ENCODE data around the gene AOPEP. TPM values are rescaled to one million over a fixed set of nuclear protein-coding genes. Genes with fewer than 3 reads are reported as not detected.

AOPEP gene
- total RNA-seq, 1 donor from 2014 or later: 305 TPM

DNA sequence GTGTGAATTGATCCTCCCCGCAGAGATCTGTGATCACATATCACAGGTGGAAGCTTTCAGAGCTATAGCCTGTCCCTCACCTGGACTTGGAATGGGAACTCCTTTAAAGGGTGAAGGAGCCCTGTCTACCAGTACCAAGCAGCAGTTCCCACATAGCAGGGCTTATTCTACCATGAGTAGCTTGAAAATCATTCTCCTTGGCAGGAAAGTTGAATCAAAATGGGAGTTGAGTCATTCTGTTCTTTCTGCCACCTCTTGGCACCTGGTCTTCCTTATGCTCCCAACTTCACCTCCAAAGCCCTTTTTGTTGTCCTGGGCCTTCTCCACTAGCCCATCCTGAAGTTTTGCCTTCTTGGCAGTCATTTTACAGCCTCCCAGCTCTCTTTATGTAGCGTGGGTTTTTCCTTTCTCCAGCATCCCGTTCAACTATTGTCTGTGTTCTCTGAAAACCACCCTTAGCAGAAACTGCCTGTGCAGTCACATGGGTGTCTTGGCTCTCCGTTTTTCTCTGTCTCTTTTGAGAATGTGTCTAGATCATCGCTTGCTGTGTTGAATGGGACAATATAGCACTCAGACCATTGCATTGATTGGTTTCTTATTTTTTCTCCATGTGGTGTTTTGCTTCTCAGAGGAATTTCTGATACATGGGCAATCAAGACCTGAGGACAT lies 222.2 kb downstream of the AOPEP start:
- Histone ChIP-seq H3K27ac (no peak overlapping the region), H3K4me1 (peaks cover 66% of the 10 kb centered on the region), H3K27me3 (no peaks in the 10 kb centered on the region), H3K9me3 (no peaks in the 10 kb centered on the region), H3K4me3 (no peak overlapping the region), H3K36me3 (no peaks in the 10 kb centered on the region)
- TF ChIP-seq POLR2A (IDR thresholded peaks at IDR 0.05): no peak
- TF ChIP-seq, protein P1, sequence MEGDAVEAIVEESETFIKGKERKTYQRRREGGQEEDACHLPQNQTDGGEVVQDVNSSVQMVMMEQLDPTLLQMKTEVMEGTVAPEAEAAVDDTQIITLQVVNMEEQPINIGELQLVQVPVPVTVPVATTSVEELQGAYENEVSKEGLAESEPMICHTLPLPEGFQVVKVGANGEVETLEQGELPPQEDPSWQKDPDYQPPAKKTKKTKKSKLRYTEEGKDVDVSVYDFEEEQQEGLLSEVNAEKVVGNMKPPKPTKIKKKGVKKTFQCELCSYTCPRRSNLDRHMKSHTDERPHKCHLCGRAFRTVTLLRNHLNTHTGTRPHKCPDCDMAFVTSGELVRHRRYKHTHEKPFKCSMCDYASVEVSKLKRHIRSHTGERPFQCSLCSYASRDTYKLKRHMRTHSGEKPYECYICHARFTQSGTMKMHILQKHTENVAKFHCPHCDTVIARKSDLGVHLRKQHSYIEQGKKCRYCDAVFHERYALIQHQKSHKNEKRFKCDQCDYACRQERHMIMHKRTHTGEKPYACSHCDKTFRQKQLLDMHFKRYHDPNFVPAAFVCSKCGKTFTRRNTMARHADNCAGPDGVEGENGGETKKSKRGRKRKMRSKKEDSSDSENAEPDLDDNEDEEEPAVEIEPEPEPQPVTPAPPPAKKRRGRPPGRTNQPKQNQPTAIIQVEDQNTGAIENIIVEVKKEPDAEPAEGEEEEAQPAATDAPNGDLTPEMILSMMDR (IDR thresholded peaks at IDR 0.05): no peak
- TF ChIP-seq POLR2AphosphoS5 (IDR thresholded peaks at IDR 0.05; ENCODE audit: insufficient read depth in 1 of 2, low read depth in 1 of 2): no peak
- intact Hi-C loops (cut with DNase I): no loop called here
- no peak for DNase-seq (ENCODE audit: extremely low spot score in 2 of 2)

DNA sequence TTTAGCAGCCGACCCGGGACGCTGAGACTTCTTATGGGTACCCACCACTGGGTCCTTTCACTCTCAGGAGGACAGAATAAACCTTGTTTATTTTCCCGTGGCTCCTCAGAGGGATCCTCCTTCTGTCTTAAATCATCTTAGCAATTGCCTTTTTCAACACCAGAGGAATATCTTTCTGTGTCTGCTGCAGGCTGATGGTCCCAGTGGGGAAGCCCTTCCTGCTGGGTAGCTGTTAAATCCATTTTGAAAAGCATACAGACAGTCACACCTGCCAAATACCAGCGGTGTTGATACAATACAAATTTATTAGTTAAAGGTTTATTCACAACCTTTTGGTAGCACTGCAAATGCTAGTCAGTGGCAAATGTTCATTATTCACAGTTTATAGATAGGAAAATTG lies 222.9 kb downstream of the AOPEP start:
- no peak for DNase-seq (ENCODE audit: extremely low spot score in 2 of 2)
- intact Hi-C loops (cut with DNase I): no loop called here
- Histone ChIP-seq H3K4me3 (no peak overlapping the region), H3K27me3 (no peaks in the 10 kb centered on the region), H3K4me1 (peaks cover 65% of the 10 kb centered on the region), H3K36me3 (no peaks in the 10 kb centered on the region), H3K9me3 (no peaks in the 10 kb centered on the region), H3K27ac (no peak overlapping the region)
- TF ChIP-seq, protein P1 (IDR thresholded peaks at IDR 0.05): no peak
- no peak for TF ChIP-seq POLR2AphosphoS5 (IDR thresholded peaks at IDR 0.05; ENCODE audit: insufficient read depth in 1 of 2, low read depth in 1 of 2)
- TF ChIP-seq POLR2A (IDR thresholded peaks at IDR 0.05): no peak

DNA sequence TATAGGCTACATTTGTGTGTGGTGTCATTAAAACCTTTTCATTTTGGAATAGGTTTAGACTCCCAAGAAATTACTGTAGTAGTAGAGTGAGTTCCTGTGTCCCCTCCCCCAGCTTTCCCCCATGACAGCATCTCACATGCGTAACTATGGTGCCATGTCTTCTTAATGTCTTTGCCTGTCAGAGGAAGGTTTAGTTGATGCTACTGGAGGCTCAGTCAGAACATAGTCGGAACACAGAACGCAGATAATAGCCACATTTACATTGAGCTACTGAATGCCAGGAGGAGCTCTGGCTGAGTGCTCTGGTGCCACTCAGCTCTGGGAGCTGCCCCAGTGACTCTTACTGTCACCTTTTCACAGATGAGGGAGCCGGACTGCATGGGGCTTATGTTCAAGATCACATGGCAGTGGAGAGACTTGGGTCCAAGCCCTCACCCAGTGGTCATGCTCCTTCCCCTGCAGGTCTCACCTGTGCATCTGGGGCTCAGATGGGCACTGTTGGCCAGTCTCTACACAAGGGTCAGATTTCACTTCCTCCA lies 223.6 kb downstream of the AOPEP start:
- H3K27ac ChIP-seq: peak overlapping the region; percentile 21
- intact Hi-C loops (cut with DNase I): no loop called here
- no peaks in the 10 kb centered on the region for H3K27me3 ChIP-seq
- DNase-seq (ENCODE audit: extremely low spot score in 2 of 2): no peak
- H3K36me3 ChIP-seq: no peaks in the 10 kb centered on the region
- H3K9me3 ChIP-seq: no peaks in the 10 kb centered on the region
- peaks cover 58% of the 10 kb centered on the region for H3K4me1 ChIP-seq
- TF ChIP-seq POLR2A (IDR thresholded peaks at IDR 0.05) (no peak), POLR2AphosphoS5 (IDR thresholded peaks at IDR 0.05; ENCODE audit: insufficient read depth in 1 of 2, low read depth in 1 of 2) (no peak)
- TF ChIP-seq, protein P1 (IDR thresholded peaks at IDR 0.05): no peak
- no peak overlapping the region for H3K4me3 ChIP-seq

DNA sequence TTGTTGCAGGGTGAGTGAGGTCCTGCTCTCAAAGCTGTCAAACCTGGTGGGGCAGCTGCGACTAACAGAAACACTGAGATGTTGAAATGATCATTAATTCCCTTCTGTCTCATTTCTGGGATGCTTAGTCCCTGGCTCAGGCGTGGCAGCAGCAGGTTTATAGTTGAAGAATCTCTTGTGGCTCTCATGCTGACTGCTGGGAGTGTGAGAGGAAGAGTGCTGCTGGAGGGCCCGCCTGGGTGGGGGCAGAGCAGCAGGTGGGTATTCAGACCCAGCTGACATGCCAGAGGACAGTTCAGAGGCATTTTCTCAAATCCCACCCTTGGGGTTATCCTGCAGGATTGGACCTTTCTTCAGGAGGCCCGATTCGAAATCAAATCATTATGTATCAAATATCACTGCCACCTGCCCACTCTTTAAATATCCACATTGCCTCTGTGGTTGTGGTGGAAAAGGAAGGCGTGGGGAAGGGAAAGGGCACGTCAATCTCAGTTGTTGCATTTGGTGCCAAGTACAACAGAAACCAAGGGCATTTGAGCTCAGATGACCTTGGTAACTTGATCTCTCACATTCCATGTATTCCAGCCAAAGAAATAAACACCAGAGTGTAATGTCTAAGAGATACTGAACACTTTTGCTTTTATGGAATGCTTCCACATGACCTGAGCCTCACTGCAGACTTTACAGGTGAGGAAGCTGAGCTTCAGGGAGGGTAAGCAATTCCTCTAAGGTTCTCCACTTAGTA lies 224.3 kb downstream of the AOPEP start:
- no peaks in the 10 kb centered on the region for H3K9me3 ChIP-seq
- H3K36me3 ChIP-seq: no peaks in the 10 kb centered on the region
- intact Hi-C loops (cut with DNase I): no loop called here
- TF ChIP-seq POLR2AphosphoS5 (IDR thresholded peaks at IDR 0.05; ENCODE audit: insufficient read depth in 1 of 2, low read depth in 1 of 2): no peak
- no peak for TF ChIP-seq POLR2A (IDR thresholded peaks at IDR 0.05)
- TF ChIP-seq, protein P1 (IDR thresholded peaks at IDR 0.05): no peak
- H3K27ac ChIP-seq: peak overlapping the region; percentile 28
- H3K4me3 ChIP-seq: no peak overlapping the region
- DNase-seq (ENCODE audit: extremely low spot score in 2 of 2): no peak
- peaks cover 52% of the 10 kb centered on the region for H3K4me1 ChIP-seq
- no peaks in the 10 kb centered on the region for H3K27me3 ChIP-seq
